GM12875 (cell line): ENCODE results near the gene FER.
"Not testable (repeated sequence)": the region's sequence is repeated elsewhere in the genome, so short reads cannot be mapped to it uniquely, and the experiment has no call there.

Source experiments
- H3K4me3 ChIP-seq: one replicate; pipeline ENCODE4 v1.5.1; 2011; ENCODE audit warnings: low read depth, low read length, control low read depth
- CTCF ChIP-seq: IDR thresholded peaks from 2 replicates; pipeline ENCODE4 v1.5.1; 2011; ENCODE audit warnings: low read depth, mild to moderate bottlenecking, control low read depth, inconsistent platforms, low read length, moderate library complexity, borderline replicate concordance; ENCODE audit not compliant: insufficient read depth

Gene FER

DNA sequence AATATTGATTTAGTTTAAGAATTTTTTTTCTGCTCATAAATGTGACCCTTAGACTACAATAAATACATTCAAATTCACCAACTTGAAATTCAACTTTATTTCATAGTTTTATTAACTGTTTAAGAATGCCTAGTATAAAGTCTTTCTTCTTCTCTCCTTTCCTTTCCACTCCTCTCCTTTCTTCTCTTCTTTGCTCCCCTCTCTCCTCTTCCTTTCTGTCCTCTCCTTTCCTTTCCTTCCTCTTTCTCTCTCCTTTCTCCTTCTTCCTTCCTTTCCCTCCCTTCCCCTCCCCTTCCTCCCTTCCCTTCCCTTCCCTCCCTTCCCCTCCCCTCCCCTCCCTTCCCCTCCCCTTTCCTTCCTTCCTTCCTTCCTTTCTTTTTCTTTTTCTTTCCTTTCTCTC is 150.6 kb downstream of the FER start:
- no peak for TF ChIP-seq CTCF
- no peak overlapping the region for H3K4me3 ChIP-seq

DNA sequence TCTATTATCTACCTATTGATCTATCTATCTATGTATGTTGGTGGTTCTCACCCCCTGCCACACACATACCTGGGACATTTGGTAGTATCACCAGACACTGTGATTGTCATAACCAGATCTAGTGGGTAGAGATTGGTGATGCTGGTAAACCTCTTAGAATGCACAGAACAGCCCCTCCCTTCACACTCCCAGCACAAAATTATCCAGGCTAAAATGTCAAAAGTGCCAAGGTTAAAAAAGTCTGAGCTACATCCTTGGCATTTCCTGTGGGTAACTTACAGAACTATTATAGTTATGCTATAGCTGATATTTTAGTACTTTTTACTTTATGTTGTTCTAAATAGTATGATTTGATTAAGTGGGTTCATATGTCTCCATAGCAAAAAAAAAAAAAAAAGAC is 151.0 kb downstream of the FER start:
- TF ChIP-seq CTCF, result no peak
- H3K4me3 ChIP-seq, result no peak overlapping the region

DNA sequence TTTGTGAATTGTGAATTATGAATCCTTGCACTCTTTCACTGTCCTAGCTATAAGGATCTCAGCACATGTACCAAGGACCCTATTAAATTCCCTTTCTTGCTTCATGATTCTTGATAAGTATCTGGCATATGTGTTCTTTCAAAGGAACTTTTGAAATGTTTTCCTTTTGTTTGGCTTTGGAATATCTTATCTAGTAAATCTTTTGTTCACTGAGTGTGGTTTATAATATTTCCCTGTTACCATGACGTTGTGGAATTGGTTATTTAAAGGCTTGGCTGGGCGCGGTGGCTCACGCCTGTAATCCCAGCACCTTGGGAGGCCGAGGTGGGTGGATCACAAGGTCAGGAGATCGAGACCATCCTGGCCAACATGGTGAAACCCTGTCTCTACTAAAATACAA is 151.5 kb downstream of the FER start:
- not testable (repeated sequence) for H3K4me3 ChIP-seq

DNA sequence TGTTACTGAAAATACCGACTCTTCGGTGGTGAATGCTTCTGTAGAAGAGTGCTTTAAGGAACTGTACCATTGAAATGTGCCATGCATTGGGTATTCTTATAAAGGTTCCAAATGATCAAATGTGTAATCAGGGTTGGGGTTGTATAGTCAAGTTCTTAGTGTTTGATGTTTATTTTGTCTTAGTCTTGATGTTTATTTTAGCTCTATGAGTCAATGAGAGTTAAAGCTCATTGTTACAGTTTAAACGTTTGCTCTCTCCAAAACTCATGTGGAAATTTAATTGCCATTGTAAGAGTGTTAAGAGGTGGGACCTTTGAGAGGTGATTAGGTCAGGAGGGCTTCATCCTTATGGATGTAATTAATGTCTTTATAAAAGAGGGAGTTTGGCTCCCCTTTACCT is 153.0 kb downstream of the FER start:
- TF ChIP-seq CTCF, result no peak
- H3K4me3 ChIP-seq, result no peak overlapping the region

DNA sequence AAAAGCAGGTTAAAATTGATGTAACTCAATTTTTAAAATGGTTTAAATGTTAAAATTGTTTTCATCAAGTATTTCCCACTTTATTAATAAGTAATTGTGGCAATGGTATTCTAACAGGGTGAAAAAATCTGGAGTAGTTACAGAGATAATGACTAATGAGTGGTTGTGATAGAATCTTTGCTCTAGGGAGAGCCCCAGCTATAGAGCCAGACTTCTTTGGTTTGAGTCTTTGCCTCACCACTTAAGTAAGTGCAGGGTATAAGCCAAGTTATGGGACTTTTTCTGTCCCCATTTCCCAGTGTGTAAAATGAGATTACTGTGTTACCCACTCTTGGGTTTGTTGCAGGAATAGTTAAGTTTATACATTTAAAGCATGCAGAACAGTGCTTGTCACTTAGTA is 158.1 kb downstream of the FER start:
- no peak for TF ChIP-seq CTCF
- no peak overlapping the region for H3K4me3 ChIP-seq

DNA sequence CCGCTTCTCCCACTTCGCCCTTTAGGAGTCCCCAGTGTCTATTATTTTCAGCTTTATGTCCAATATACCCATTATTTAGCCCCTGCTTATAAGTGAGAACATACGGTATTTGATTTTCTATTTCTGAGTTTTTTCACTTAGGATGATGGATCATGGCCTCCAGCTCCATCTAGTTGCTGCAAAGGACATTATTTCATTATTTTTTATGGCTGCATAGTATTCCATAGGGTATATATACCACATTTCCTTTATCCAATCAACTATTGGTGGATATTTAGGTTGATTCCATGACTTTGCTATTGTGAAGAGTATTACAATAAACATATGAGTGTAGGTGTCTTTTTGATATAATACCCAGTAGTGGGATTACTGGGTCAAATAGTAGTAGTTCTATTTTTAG is 162.9 kb downstream of the FER start:
- TF ChIP-seq CTCF, result no peak
- H3K4me3 ChIP-seq, result no peak overlapping the region

- no peak for TF ChIP-seq CTCF
- no peak overlapping the region for H3K4me3 ChIP-seq
Measured at GRCh38 chr5:108911055-108911454, 163.4 kb downstream of the FER start.

DNA sequence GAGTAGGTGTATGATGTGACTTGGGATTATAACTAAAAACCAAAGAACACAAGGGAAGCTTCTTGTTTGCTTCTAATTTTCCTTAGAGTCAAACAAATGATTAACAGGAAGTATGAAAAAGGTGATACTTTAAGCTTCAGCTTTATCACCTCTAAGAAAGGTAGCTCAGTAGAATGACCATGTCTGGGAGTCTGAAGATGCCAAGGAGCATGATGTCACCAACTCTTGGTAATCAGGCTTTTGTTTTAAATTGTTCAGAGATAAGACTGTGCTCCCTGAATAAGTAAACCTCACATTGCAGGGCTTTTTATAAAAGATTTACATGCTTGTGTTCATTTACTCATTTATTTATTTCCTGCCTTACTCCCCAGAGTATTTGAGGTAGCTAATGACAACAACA is 169.9 kb downstream of the FER start:
- TF ChIP-seq CTCF, result no peak
- no peak overlapping the region for H3K4me3 ChIP-seq
